OCI-LY3 (cell line): ENCODE data around the gene NLRC5.

Experiments used
- H2AFZ ChIP-seq: fragments of 200-600, 300-600 bp; shearing (Covaris generic); 2 replicates; pipeline ENCODE4 v1.6.0; 2014; ENCODE audit warnings: antibody characterized with exemption, low read depth, low read length
- H3K27ac ChIP-seq: fragments of 200-600, 300-600 bp; sonication (generic); 2 replicates; pipeline ENCODE4 v1.5.1; 2014; ENCODE audit warnings: mild to moderate bottlenecking, low read length, moderate library complexity, mixed read lengths
- H3K27me3 ChIP-seq: fragments of 200-600, 300-600 bp; sonication (generic); 2 replicates; pipeline ENCODE4 v1.6.1; 2014; ENCODE audit warnings: low read depth, low read length, mixed read lengths
- H3K36me3 ChIP-seq: fragments of 200-600, 300-600 bp; sonication (generic); replicated peaks from 2 replicates; pipeline ENCODE3; 2014; ENCODE audit warnings: low read depth, low read length, mixed read lengths
- H3K4me1 ChIP-seq: fragments of 300-600, 200-600 bp; sonication (generic); 2 replicates; pipeline ENCODE4 v1.6.1; 2014; ENCODE audit warnings: low read length, mixed read lengths
- H3K4me2 ChIP-seq: fragments of 200-600, 300-600 bp; sonication (generic); 2 replicates; pipeline ENCODE4 v1.6.1; 2014; ENCODE audit warnings: low read length, mixed read lengths
- H3K4me3 ChIP-seq: fragments of 300-600, 200-600 bp; sonication (generic); 2 replicates; pipeline ENCODE4 v1.5.1; 2014; ENCODE audit warnings: antibody characterized with exemption, mild to moderate bottlenecking, low read length, moderate library complexity
- H3K79me2 ChIP-seq: fragments of 300-600, 200-600 bp; shearing (Covaris generic); 2 replicates; pipeline ENCODE4 v1.6.1; 2014; ENCODE audit warnings: mild to moderate bottlenecking, low read length, mixed read lengths
- H3K9ac ChIP-seq: fragments of 300-600, 200-600 bp; shearing (Covaris generic); 2 replicates; pipeline ENCODE4 v1.6.0; 2014; ENCODE audit warnings: mild to moderate bottlenecking, low read length, moderate library complexity
- H3K9me3 ChIP-seq: fragments of 200-600, 300-600 bp; shearing (Covaris generic); 2 replicates; pipeline ENCODE4 v1.6.1; 2014; ENCODE audit warnings: low read length, mixed read lengths; ENCODE audit not compliant: insufficient read depth
- H4K20me1 ChIP-seq: fragments of 200-600, 300-600 bp; sonication (generic); 2 replicates; pipeline ENCODE4 v1.6.1; 2016; ENCODE audit warnings: low read length, mixed read lengths; ENCODE audit not compliant: insufficient read depth
- EZH2phosphoT487 ChIP-seq: fragments of 200-600 bp; shearing (Covaris generic); IDR thresholded peaks from 2 replicates; pipeline ENCODE4 v1.6.1; 2018; ENCODE audit warnings: antibody characterized with exemption, mixed run types, low read depth
- TF ChIP-seq, protein P1 (sequence below): fragments of 200-600, 300-600 bp; sonication (generic); IDR thresholded peaks from 2 replicates; pipeline ENCODE4 v1.5.1; 2014; ENCODE audit warnings: antibody characterized with exemption, low read length, low read depth

The NLRC5 gene

GRCh38 chr16:57082664-57083063, 93.3 kb downstream of the NLRC5 start:
- H2AFZ ChIP-seq, result no peak overlapping the region
- no peaks in the 10 kb centered on the region for H4K20me1 ChIP-seq
- no peak overlapping the region for H3K9ac ChIP-seq
- H3K4me3 ChIP-seq, result no peak overlapping the region
- H3K9me3 ChIP-seq, result no peaks in the 10 kb centered on the region
- no peaks in the 10 kb centered on the region for H3K36me3 ChIP-seq
- peaks cover 7% of the 10 kb centered on the region; the same call in 1 of the 2 replicates for H3K4me1 ChIP-seq
- no peak for TF ChIP-seq EZH2phosphoT487
- no peaks in the 10 kb centered on the region for H3K79me2 ChIP-seq
- no peak overlapping the region for H3K27ac ChIP-seq
- no peak overlapping the region for H3K4me2 ChIP-seq
- H3K27me3 ChIP-seq, result no peaks in the 10 kb centered on the region

DNA sequence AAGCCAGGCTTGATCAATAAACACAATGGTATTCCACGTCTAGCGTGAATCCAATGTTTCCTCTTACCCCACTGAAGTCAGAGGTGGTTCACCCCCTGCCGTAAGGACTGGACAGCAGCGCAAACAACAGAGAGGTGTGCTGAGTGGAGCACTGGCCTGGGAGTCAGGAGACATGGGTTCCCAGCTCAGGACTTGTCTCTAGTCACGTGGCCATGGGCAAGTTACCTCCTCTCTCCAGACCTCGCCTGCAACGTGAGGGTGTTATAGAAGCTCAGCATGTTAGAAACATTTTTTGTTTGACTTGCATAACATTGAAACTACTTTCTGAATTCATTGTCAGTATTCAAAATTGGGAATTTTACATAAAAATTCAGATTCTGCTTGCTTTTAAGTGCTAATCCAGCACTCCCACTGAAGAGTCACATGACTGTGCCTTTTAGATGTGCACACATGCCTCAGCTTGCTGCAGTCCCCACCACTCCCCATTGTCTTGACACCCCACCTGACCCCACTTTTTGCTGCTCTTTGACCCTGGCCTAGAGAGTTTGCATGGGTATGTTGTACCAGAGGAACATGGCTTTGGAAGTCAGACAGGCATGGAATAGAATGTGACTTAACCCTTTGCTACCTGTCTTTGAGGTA, 94.2 kb downstream of the NLRC5 start:
- no peak overlapping the region for H3K27ac ChIP-seq
- no peaks in the 10 kb centered on the region for H3K36me3 ChIP-seq
- H2AFZ ChIP-seq, result no peak overlapping the region
- H3K9ac ChIP-seq, result no peak overlapping the region
- no peak overlapping the region for H3K4me3 ChIP-seq
- no peaks in the 10 kb centered on the region for H3K9me3 ChIP-seq
- no peaks in the 10 kb centered on the region for H4K20me1 ChIP-seq
- H3K4me1 ChIP-seq, result peaks cover 7% of the 10 kb centered on the region; the same call in 1 of the 2 replicates
- no peaks in the 10 kb centered on the region for H3K27me3 ChIP-seq
- no peak overlapping the region for H3K4me2 ChIP-seq
- no peaks in the 10 kb centered on the region for H3K79me2 ChIP-seq
- TF ChIP-seq, protein P1, sequence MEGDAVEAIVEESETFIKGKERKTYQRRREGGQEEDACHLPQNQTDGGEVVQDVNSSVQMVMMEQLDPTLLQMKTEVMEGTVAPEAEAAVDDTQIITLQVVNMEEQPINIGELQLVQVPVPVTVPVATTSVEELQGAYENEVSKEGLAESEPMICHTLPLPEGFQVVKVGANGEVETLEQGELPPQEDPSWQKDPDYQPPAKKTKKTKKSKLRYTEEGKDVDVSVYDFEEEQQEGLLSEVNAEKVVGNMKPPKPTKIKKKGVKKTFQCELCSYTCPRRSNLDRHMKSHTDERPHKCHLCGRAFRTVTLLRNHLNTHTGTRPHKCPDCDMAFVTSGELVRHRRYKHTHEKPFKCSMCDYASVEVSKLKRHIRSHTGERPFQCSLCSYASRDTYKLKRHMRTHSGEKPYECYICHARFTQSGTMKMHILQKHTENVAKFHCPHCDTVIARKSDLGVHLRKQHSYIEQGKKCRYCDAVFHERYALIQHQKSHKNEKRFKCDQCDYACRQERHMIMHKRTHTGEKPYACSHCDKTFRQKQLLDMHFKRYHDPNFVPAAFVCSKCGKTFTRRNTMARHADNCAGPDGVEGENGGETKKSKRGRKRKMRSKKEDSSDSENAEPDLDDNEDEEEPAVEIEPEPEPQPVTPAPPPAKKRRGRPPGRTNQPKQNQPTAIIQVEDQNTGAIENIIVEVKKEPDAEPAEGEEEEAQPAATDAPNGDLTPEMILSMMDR, result no peak
- TF ChIP-seq EZH2phosphoT487, result no peak

GRCh38 chr16:57084257-57084770, 95.0 kb downstream of the NLRC5 start:
- peak overlapping the region; percentile 66; the same call in 1 of the 2 replicates for H2AFZ ChIP-seq
- H3K9me3 ChIP-seq, result no peaks in the 10 kb centered on the region
- peak overlapping the region; percentile 15; the same call in 1 of the 2 replicates for H3K4me2 ChIP-seq
- no peaks in the 10 kb centered on the region for H3K79me2 ChIP-seq
- H3K4me3 ChIP-seq, result no peak overlapping the region
- TF ChIP-seq EZH2phosphoT487, result no peak
- TF ChIP-seq, protein P1, result peak; percentile 93
- H3K9ac ChIP-seq, result no peak overlapping the region
- no peaks in the 10 kb centered on the region for H4K20me1 ChIP-seq
- H3K4me1 ChIP-seq, result peaks cover 7% of the 10 kb centered on the region; the same call in 1 of the 2 replicates
- no peak overlapping the region for H3K27ac ChIP-seq
- no peaks in the 10 kb centered on the region for H3K27me3 ChIP-seq
- H3K36me3 ChIP-seq, result no peaks in the 10 kb centered on the region

- no peaks in the 10 kb centered on the region for H3K79me2 ChIP-seq
- no peaks in the 10 kb centered on the region for H3K36me3 ChIP-seq
- no peaks in the 10 kb centered on the region for H3K9me3 ChIP-seq
- TF ChIP-seq, protein P1, result no peak
- TF ChIP-seq EZH2phosphoT487, result no peak
- no peak overlapping the region for H3K4me3 ChIP-seq
- no peak overlapping the region for H3K27ac ChIP-seq
- no peak overlapping the region for H3K9ac ChIP-seq
- H2AFZ ChIP-seq, result peak overlapping the region; percentile 66; the same call in 1 of the 2 replicates
- no peaks in the 10 kb centered on the region for H3K27me3 ChIP-seq
- peaks cover 7% of the 10 kb centered on the region; the same call in 1 of the 2 replicates for H3K4me1 ChIP-seq
- H3K4me2 ChIP-seq, result no peak overlapping the region
- H4K20me1 ChIP-seq, result no peaks in the 10 kb centered on the region
Observed at GRCh38 chr16:57084996-57085395, 95.6 kb downstream of the NLRC5 start.
